HCT116 (cell line): ENCODE measurements around the gene TUSC1. TPM values are rescaled to one million over a fixed set of nuclear protein-coding genes. Genes with fewer than 3 reads are reported as not detected.

Experiments
- ATAC-seq: fragments of 200-7000 bp; cut with Tn5 transposase; 2 replicates; pipeline ENCODE4 v1.9.1; 2020; ENCODE audit warnings: mild to moderate bottlenecking, moderate library complexity
- BruUV-seq: library from RNA; stranded (reverse); fragments of 400-500 nt; replicated peaks from 2 replicates; lab custom pipeline; 2021; lab: Mats Ljungman, UMichigan
- CTCF ChIA-PET: fragments of 300-600 bp; sonication (Branson Sonifier 250); formaldehyde crosslinking; loops from one replicate; lab custom pipeline; 2021; ENCODE audit warnings: antibody characterized with exemption; lab: Charles Lee
- POLR2A ChIA-PET: fragments of 300-600, 350-600 bp; sonication (Branson Sonifier 250); formaldehyde crosslinking; loops from one replicate; lab custom pipeline; 2021; ENCODE audit warnings: antibody characterized with exemption; lab: Charles Lee
- RAD21 ChIA-PET, 2 experiments: fragments of 300-600 bp; sonication (Branson Sonifier 250); formaldehyde crosslinking; loops; one replicate each; lab custom pipeline; 2023; ENCODE audit warnings: low total read pairs in 2 of 2; ENCODE audit not compliant: uncharacterized antibody in 2 of 2, unreplicated experiment in 2 of 2, low non-redundant PET in 1 of 2; lab: Charles Lee
- DNase-seq: peaks from one replicate; pipeline ENCODE4 v3.0.0-alpha.2; 2010; ENCODE audit warnings: low read depth, low spot score
- H2AFZ ChIP-seq: fragments of 200-600 bp; shearing (Covaris generic), sonication (generic); 2 replicates; pipeline ENCODE4 v1.6.1; 2017; ENCODE audit warnings: low read depth, mixed run types, mixed read lengths, antibody characterized with exemption, low read length; ENCODE audit not compliant: poor library complexity, severe bottlenecking
- H3K27ac ChIP-seq: 2 replicates; pipeline ENCODE4 v1.5.1; 2012; ENCODE audit warnings: low read depth, low read length
- H3K27me3 ChIP-seq: fragments of 200-600 bp; sonication (generic); 2 replicates; pipeline ENCODE4 v1.6.1; 2016; ENCODE audit warnings: mixed run types, low read length, mixed read lengths; ENCODE audit not compliant: insufficient read depth
- H3K36me3 ChIP-seq, 2 experiments: fragments of 200-500 bp in 1 of 2; fragments of 200-600 bp in 1 of 2; sonication (Bioruptor generic) in 1 of 2; sonication (generic) in 1 of 2; 2 replicates each; pipeline versions ENCODE4 v1.5.1 to v1.6.1; 2014 to 2016; ENCODE audit warnings: low read length in 2 of 2, inconsistent platforms in 1 of 2, mixed read lengths in 1 of 2, mixed run types in 1 of 2; ENCODE audit not compliant: insufficient read depth in 2 of 2, control insufficient read depth in 1 of 2
- H3K4me1 ChIP-seq, 2 experiments: fragments of 200-600 bp in 1 of 2; sonication (generic) in 1 of 2; 2 replicates each; pipeline versions ENCODE4 v1.5.1 to v1.6.1; 2012 to 2017; ENCODE audit warnings: low read length in 2 of 2, inconsistent platforms in 1 of 2, mild to moderate bottlenecking in 1 of 2, mixed read lengths in 1 of 2, mixed run types in 1 of 2, moderate library complexity in 1 of 2; ENCODE audit not compliant: insufficient read depth in 2 of 2, control insufficient read depth in 1 of 2
- H3K4me2 ChIP-seq: fragments of 200-600 bp; sonication (generic); 2 replicates; pipeline ENCODE4 v1.6.1; 2017; ENCODE audit warnings: mixed run types, low read length, mixed read lengths
- H3K4me3 ChIP-seq, 2 experiments: fragments of 200-600 bp in 1 of 2; sonication (generic) in 1 of 2; replicated peaks in 1 of 2; 2 replicates each; pipeline ENCODE4 v1.5.1; 2011 to 2016; ENCODE audit warnings: low read length in 2 of 2, control low read depth in 1 of 2, low read depth in 1 of 2, mild to moderate bottlenecking in 1 of 2, mixed read lengths in 1 of 2, mixed run types in 1 of 2
- H3K79me2 ChIP-seq: fragments of 200-600 bp; sonication (generic); 2 replicates; pipeline ENCODE4 v1.6.1; 2017; ENCODE audit warnings: mild to moderate bottlenecking, mixed run types, low read length, moderate library complexity, mixed read lengths; ENCODE audit not compliant: insufficient read depth
- H3K9ac ChIP-seq: fragments of 200-600 bp; sonication (generic); 2 replicates; pipeline ENCODE4 v1.6.1; 2016; ENCODE audit warnings: low read length, mixed read lengths
- H3K9me2 ChIP-seq: fragments of 200-600 bp; sonication (generic), shearing (Covaris generic); 2 replicates; pipeline ENCODE4 v1.6.1; 2017; ENCODE audit warnings: mixed run types, mild to moderate bottlenecking, moderate library complexity; ENCODE audit not compliant: insufficient read depth
- H3K9me3 ChIP-seq, 2 experiments: fragments of 200-500 bp in 1 of 2; fragments of 200-600 bp in 1 of 2; sonication (Bioruptor generic) in 1 of 2; sonication (generic) in 1 of 2; 2 replicates each; pipeline ENCODE4 v1.6.1; 2014 to 2017; ENCODE audit warnings: low read length in 2 of 2, mixed read lengths in 2 of 2, inconsistent platforms in 1 of 2, low read depth in 1 of 2, mild to moderate bottlenecking in 1 of 2, mixed run types in 1 of 2, moderate library complexity in 1 of 2; ENCODE audit not compliant: control insufficient read depth in 1 of 2, insufficient read depth in 1 of 2
- H4K20me1 ChIP-seq: fragments of 200-600 bp; sonication (generic), shearing (Covaris generic); 2 replicates; pipeline ENCODE4 v1.6.1; 2017; ENCODE audit warnings: mixed run types, mild to moderate bottlenecking, moderate library complexity; ENCODE audit not compliant: insufficient read depth
- ATF3 ChIP-seq: IDR thresholded peaks from 2 replicates; pipeline ENCODE4 v1.6.1; 2012
- CEBPB ChIP-seq: IDR thresholded peaks from 2 replicates; pipeline ENCODE4 v1.6.1; 2012; ENCODE audit warnings: low read depth
- ELF1 ChIP-seq: IDR thresholded peaks from 2 replicates; pipeline ENCODE4 v1.6.1; 2012; ENCODE audit warnings: low read depth, borderline replicate concordance
- EZH2 ChIP-seq: fragments of 200-600 bp; sonication (generic); IDR thresholded peaks from 2 replicates; pipeline ENCODE4 v1.6.1; 2017; ENCODE audit warnings: antibody characterized with exemption, mixed run types
- FOSL1 ChIP-seq: IDR thresholded peaks from 2 replicates; pipeline ENCODE4 v1.6.1; 2012; ENCODE audit warnings: low read depth
- MAX ChIP-seq: IDR thresholded peaks from 2 replicates; pipeline ENCODE4 v1.6.1; 2012
- SIN3A ChIP-seq: IDR thresholded peaks from 2 replicates; pipeline ENCODE4 v1.6.1; 2012; ENCODE audit warnings: low read depth
- SRF ChIP-seq: IDR thresholded peaks from 2 replicates; pipeline ENCODE4 v1.6.1; 2012; ENCODE audit warnings: low read depth
- YY1 ChIP-seq: IDR thresholded peaks from 2 replicates; pipeline ENCODE4 v1.6.1; 2011; ENCODE audit warnings: low read length, low read depth, moderate library complexity, mild to moderate bottlenecking; ENCODE audit not compliant: insufficient replicate concordance; ENCODE audit errors: extremely low read depth
- ZBTB33 ChIP-seq: IDR thresholded peaks from 2 replicates; pipeline ENCODE4 v1.6.1; 2011; ENCODE audit warnings: mild to moderate bottlenecking, low read length, moderate library complexity; ENCODE audit not compliant: insufficient replicate concordance; ENCODE audit errors: extremely low read depth
- intact Hi-C: fragments of 100-400 bp; cut with micrococcal nuclease; formaldehyde crosslinking; loops from 2 replicates; pipeline ENCODE4 v1.10.0; 2022
- total RNA-seq: library from RNA; stranded (reverse); gene quantifications from one replicate; pipeline ENCODE4 v1.2.1, GENCODE V29; 2021; ENCODE audit not compliant: unreplicated experiment
- TF ChIP-seq, protein P1 (sequence below), 3 experiments: fragments of 200-600 bp in 1 of 3; sonication (generic) in 1 of 3; IDR thresholded peaks in 2 of 3; conservative IDR thresholded peaks in 1 of 3; 2 replicates each; pipeline ENCODE4 v1.5.1; 2012 to 2017; ENCODE audit warnings: low read depth in 2 of 3, low read length in 2 of 3, antibody characterized with exemption in 1 of 3, borderline replicate concordance in 1 of 3, control low read depth in 1 of 3, mild to moderate bottlenecking in 1 of 3, mixed read lengths in 1 of 3, mixed run types in 1 of 3, moderate library complexity in 1 of 3; ENCODE audit not compliant: insufficient read depth in 1 of 3

The TUSC1 gene
- total RNA-seq, 1 experiment from 2014 or later = not detected

DNA sequence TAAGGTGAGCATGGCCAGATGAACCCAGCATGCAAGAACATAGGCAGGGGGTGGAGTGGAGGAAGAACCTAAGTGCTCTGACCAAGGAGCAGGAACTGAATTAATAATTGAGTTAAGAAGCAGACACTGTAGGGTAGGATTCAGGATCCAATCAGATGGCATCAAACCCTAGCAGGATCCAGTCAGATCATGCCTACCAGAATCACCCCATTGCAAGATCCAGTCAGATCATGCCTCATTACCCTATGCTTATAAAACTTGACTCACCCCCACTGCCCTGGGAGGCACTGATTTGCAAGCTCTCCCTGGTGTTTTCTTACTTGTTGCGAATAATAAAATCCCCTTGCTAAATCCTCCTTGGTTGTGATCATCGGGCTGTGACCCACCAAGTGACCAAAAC, 19.7 kb downstream of the TUSC1 start:
- DNase-seq (no peak), ATAC-seq (no peak)
- RAD21 ChIA-PET = no interaction called here
- BruUV-seq = no TSS peak
- Histone ChIP-seq H3K27ac (no peak overlapping the region), H3K4me1 (no peaks in the 10 kb centered on the region), H3K4me3 (no peak overlapping the region), H3K79me2 (no peaks in the 10 kb centered on the region), H2AFZ (no peak overlapping the region), H3K36me3 (no peaks in the 10 kb centered on the region), H4K20me1 (no peaks in the 10 kb centered on the region), H3K4me2 (no peak overlapping the region), H3K27me3 (no peaks in the 10 kb centered on the region), H3K9ac (no peak overlapping the region), H3K9me2 (no peaks in the 10 kb centered on the region), H3K9me3 (peaks cover 0 to 5% of the 10 kb centered on the region in 2 experiments; a peak in 1 of 4 replicates)
- TF ChIP-seq EZH2 (no peak), ELF1 (no peak), YY1 (no peak), CEBPB (no peak), ZBTB33 (no peak), ATF3 (no peak), SIN3A (no peak), SRF (no peak), FOSL1 (no peak), MAX (no peak)
- TF ChIP-seq, protein P1, sequence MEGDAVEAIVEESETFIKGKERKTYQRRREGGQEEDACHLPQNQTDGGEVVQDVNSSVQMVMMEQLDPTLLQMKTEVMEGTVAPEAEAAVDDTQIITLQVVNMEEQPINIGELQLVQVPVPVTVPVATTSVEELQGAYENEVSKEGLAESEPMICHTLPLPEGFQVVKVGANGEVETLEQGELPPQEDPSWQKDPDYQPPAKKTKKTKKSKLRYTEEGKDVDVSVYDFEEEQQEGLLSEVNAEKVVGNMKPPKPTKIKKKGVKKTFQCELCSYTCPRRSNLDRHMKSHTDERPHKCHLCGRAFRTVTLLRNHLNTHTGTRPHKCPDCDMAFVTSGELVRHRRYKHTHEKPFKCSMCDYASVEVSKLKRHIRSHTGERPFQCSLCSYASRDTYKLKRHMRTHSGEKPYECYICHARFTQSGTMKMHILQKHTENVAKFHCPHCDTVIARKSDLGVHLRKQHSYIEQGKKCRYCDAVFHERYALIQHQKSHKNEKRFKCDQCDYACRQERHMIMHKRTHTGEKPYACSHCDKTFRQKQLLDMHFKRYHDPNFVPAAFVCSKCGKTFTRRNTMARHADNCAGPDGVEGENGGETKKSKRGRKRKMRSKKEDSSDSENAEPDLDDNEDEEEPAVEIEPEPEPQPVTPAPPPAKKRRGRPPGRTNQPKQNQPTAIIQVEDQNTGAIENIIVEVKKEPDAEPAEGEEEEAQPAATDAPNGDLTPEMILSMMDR (IDR thresholded peaks at IDR 0.05 in 2 of 3, conservative IDR thresholded peaks at IDR 0.05 in 1 of 3; ENCODE audit: borderline replicate concordance in 1 of 3, insufficient read depth in 1 of 3, low read depth in 2 of 3, low read length in 2 of 3) = no peak
- intact Hi-C loops = no loop called here
- POLR2A ChIA-PET = no interaction called here
- CTCF ChIA-PET = no interaction called here
